B cell (primary cell): ENCODE results near the gene JAK3. TPM values are rescaled to one million over a fixed set of nuclear protein-coding genes. Genes with fewer than 3 reads are reported as not detected.
A peak's percentile ranks its signal among the peaks of the same experiment; 100 is the strongest.

Experiments used
- ATAC-seq: fragments of 200-7000 bp; cut with Tn5 transposase; one replicate; pipeline ENCODE4 v1.10.0; 2021; ENCODE audit warnings: low read depth, mild to moderate bottlenecking, moderate number of reproducible peaks, moderate library complexity
- CTCF ChIA-PET: fragments of 350-600 bp; sonication (Branson Sonifier 250); formaldehyde crosslinking; loops from one replicate; lab custom pipeline; 2021; ENCODE audit warnings: antibody characterized with exemption, inconsistent platforms; lab: Charles Lee
- POLR2A ChIA-PET: fragments of 350-600 bp; sonication (Branson Sonifier 250); formaldehyde crosslinking; loops from one replicate; lab custom pipeline; 2021; ENCODE audit warnings: antibody characterized with exemption; lab: Charles Lee
- DNase-seq: peaks from one replicate; pipeline ENCODE4 v3.0.0; 2013
- H2AFZ ChIP-seq: 2 replicates; pipeline ENCODE4 v1.6.1; 2012; ENCODE audit warnings: mild to moderate bottlenecking, low read depth, low read length; ENCODE audit not compliant: insufficient read depth, poor library complexity, severe bottlenecking
- H3K27ac ChIP-seq, 2 donors: 1 replicate in 1 of 2; 2 replicates in 1 of 2; pipeline ENCODE4 v1.5.1; 2012 to 2013; ENCODE audit warnings: low read length in 2 of 2, mild to moderate bottlenecking in 2 of 2, moderate library complexity in 1 of 2
- H3K27me3 ChIP-seq, 4 experiments: fragments of 200-600 bp in 1 of 4; sonication (generic) in 1 of 4; replicated peaks in 1 of 4; 1 replicate in 2 of 4; 2 replicates in 2 of 4; pipeline versions ENCODE4 v1.6.1 to v1.7.0; 2013 to 2016; ENCODE audit warnings: low read length in 3 of 4, mild to moderate bottlenecking in 2 of 4, mixed read lengths in 1 of 4, moderate library complexity in 1 of 4; ENCODE audit not compliant: insufficient read depth in 4 of 4, control insufficient read depth in 3 of 4; ENCODE audit errors: control extremely low read depth in 1 of 4
- H3K36me3 ChIP-seq, 2 experiments: replicated peaks in 1 of 2; 1 replicate in 1 of 2; 2 replicates in 1 of 2; pipeline versions ENCODE4 v1.6.1 to v1.7.1; 2013; ENCODE audit warnings: low read length in 1 of 2; ENCODE audit not compliant: insufficient read depth in 2 of 2, control insufficient read depth in 1 of 2; ENCODE audit errors: control extremely low read depth in 1 of 2, extremely low read depth in 1 of 2
- H3K4me1 ChIP-seq, 2 donors: fragments of 200-600 bp in 1 of 2; sonication (generic) in 1 of 2; 1 replicate in 1 of 2; 2 replicates in 1 of 2; pipeline versions ENCODE4 v1.5.1 to v1.6.1; 2013 to 2017; ENCODE audit warnings: low read length in 2 of 2; ENCODE audit not compliant: control insufficient read depth in 2 of 2, insufficient read depth in 2 of 2
- H3K4me2 ChIP-seq: replicated peaks from 2 replicates; pipeline ENCODE3; 2012; ENCODE audit warnings: mild to moderate bottlenecking, low read depth, low read length; ENCODE audit not compliant: poor library complexity, severe bottlenecking
- H3K4me3 ChIP-seq, 5 experiments: fragments of 200-600 bp in 1 of 5; sonication (generic) in 1 of 5; 1 replicate in 3 of 5; 2 replicates in 2 of 5; pipeline versions ENCODE4 v1.5.1 to v1.7.0; 2011 to 2016; ENCODE audit warnings: low read length in 4 of 5, mild to moderate bottlenecking in 4 of 5, low read depth in 2 of 5, control low read depth in 1 of 5, moderate library complexity in 1 of 5; ENCODE audit not compliant: insufficient read depth in 1 of 5; ENCODE audit errors: control extremely low read depth in 1 of 5, extremely low read depth in 1 of 5
- H3K79me2 ChIP-seq: fragments of 200-600 bp; sonication (generic); one replicate; pipeline ENCODE4 v1.6.0; 2016; ENCODE audit warnings: low read length; ENCODE audit not compliant: control insufficient read depth, insufficient read depth
- H3K9ac ChIP-seq: fragments of 200-600 bp; sonication (generic); 2 replicates; pipeline ENCODE4 v1.6.1; 2017; ENCODE audit warnings: mild to moderate bottlenecking, low read length, moderate library complexity
- H3K9me3 ChIP-seq, 3 donors: one replicate each; pipeline versions ENCODE4 v1.6.1 to v1.7.1; 2013; ENCODE audit warnings: low read length in 2 of 3; ENCODE audit not compliant: control insufficient read depth in 2 of 3, insufficient read depth in 1 of 3; ENCODE audit errors: control extremely low read depth in 1 of 3
- H4K20me1 ChIP-seq: 2 replicates; pipeline ENCODE4 v1.6.0; 2012; ENCODE audit warnings: mild to moderate bottlenecking, low read length; ENCODE audit not compliant: insufficient read depth, control insufficient read depth, poor library complexity, severe bottlenecking
- H3K27ac Mint-ChIP-seq: one replicate; pipeline ENCODE4 v1.8.0; 2021; ENCODE audit warnings: mixed read lengths
- H3K27me3 Mint-ChIP-seq: one replicate; pipeline ENCODE4 v1.8.0; 2021; ENCODE audit warnings: mixed read lengths
- H3K4me1 Mint-ChIP-seq: one replicate; pipeline ENCODE4 v1.8.0; 2021; ENCODE audit warnings: mixed read lengths
- H3K4me3 Mint-ChIP-seq: one replicate; pipeline ENCODE4 v1.8.0; 2021; ENCODE audit warnings: mixed read lengths
- H3K9me3 Mint-ChIP-seq: one replicate; pipeline ENCODE4 v1.8.0; 2022; ENCODE audit warnings: mixed read lengths; ENCODE audit not compliant: insufficient read depth
- CTCF ChIP-seq: fragments of 200-600 bp; IDR thresholded peaks from one replicate; pipeline ENCODE4 v1.8.0; 2022; ENCODE audit warnings: antibody characterized with exemption, mild to moderate bottlenecking
- EZH2 ChIP-seq: IDR thresholded peaks from 2 replicates; pipeline ENCODE4 v1.6.1; 2012; ENCODE audit warnings: borderline replicate concordance, low read depth, mild to moderate bottlenecking, moderate library complexity, low read length; ENCODE audit not compliant: insufficient read depth, poor library complexity, severe bottlenecking
- WGBS: methylation state at CpG from one replicate; pipeline ENCODE4 v1.1.5; 2013; ENCODE audit warnings: missing lambda C conversion rate; ENCODE audit not compliant: insufficient coverage; 5-methylcytosine and 5-hydroxymethylcytosine counted together
- intact Hi-C: fragments of 100-400 bp; cut with micrococcal nuclease; formaldehyde crosslinking; loops from one replicate; pipeline ENCODE4 v1.10.0; 2022
- polyA plus RNA-seq: library from polyadenylated mRNA; depleted of rRNA; stranded (reverse); fragments of >200 nt; gene quantifications from 2 replicates; pipeline ENCODE4 v1.2.3, GENCODE V29; 2012
- total RNA-seq, 2 donors: library from RNA; stranded (reverse); fragments of 120-200 nt in 1 of 2; gene quantifications; 1 replicate in 1 of 2; 2 replicates in 1 of 2; pipeline versions ENCODE4 v1.2.3 to v1.2.4, GENCODE V29; 2013 to 2022

JAK3 gene
- total and polyA plus RNA-seq, 2 donors (not counting 1 experiment from before 2014, with no cell fraction given), result 102 to 143 TPM

- Histone ChIP-seq H3K9ac (no peak overlapping the region), H3K79me2 (peaks cover 2% of the 10 kb centered on the region), H3K9me3 (peaks cover 0 to 7% (median 0%) of the 10 kb centered on the region in 3 donors), H3K4me1 (no peaks in the 10 kb centered on the region), H2AFZ (no peak overlapping the region), H3K36me3 (peaks cover 1 to 65% of the 10 kb centered on the region in 2 experiments), H3K27ac (no peak overlapping the region), H3K4me2 (no peak overlapping the region), H4K20me1 (peaks cover 28% of the 10 kb centered on the region), H3K4me3 (no peak overlapping the region), H3K27me3 (no peaks in the 10 kb centered on the region)
- Mint-ChIP-seq H3K27ac (no peak overlapping the region), H3K4me3 (no peak overlapping the region), H3K9me3 (no peaks in the 10 kb centered on the region), H3K27me3 (no peaks in the 10 kb centered on the region), H3K4me1 (no peaks in the 10 kb centered on the region)
- TF ChIP-seq CTCF, result no peak
- no peak for TF ChIP-seq EZH2
- ChIA-PET CTCF (interaction anchor here (1.2 kb wide), 1 partner anchor 127 kb away, joined by 3 read pairs; no protein-coding TSS in a partner anchor), POLR2A (interaction anchor here (1.0 kb wide), 1 partner anchor 17 kb away, joined by 11 read pairs; the partner anchor contains the start of gene JAK3)
- DNase-seq (peak; percentile 38), ATAC-seq (peak; percentile 46)
- WGBS, result 94% methylated on average over 44 of the region's 50 CpGs
- intact Hi-C loops, result no loop called here
Observed at GRCh38 chr19:17830567-17831418, 17.0 kb downstream of the JAK3 start.
